Measurements from ENCODE around the gene DLST. TPM values are rescaled to one million over a fixed set of nuclear protein-coding genes. Genes with fewer than 3 reads are reported as not detected.

The DLST gene
- total RNA-seq, 1 donor from 2014 or later = 74.4 TPM

DNA sequence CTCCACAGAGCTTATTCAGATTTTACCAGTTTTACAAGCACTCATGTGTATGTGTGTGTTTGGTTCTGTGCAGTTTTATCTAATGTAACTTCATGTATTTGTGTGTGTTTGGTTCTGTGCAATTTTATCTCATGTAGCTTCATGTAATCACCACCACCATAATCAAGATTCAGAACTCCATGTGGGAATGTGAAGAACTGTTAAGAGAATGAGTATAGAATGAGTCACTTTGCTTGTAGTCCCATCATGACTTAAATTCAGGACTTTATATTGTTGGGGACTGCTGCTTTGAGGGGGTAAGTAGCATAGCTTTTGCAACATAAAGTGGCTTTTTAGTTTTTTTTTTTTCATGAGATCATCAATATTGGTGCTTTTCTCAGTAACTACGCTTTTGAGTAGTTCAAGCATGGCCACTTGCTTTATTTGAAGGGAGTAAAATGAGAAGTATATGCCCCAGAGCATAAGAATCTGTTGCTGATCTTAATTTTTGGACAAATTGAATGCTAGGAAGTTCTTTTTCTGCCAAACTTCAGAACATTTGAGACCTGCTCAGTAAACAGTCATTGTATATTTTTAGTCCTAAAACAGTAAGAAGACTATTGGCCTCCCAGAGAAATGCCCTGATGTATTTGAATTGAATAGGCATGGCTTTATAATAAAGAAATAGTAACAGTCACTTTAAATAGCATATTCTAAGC lies 34.6 kb upstream of the DLST start:
- no peak for DNase-seq (ENCODE audit: low spot score in 2 of 2, unreplicated experiment in 2 of 2)
- no peaks in the 10 kb centered on the region for H3K27me3 Mint-ChIP-seq (ENCODE audit: low read depth)
- no peak overlapping the region for H3K4me3 Mint-ChIP-seq
- H3K27ac Mint-ChIP-seq = peak overlapping the region; percentile 4
- no peaks in the 10 kb centered on the region for H3K36me3 Mint-ChIP-seq
- H3K9me3 Mint-ChIP-seq = no peaks in the 10 kb centered on the region
- TF ChIP-seq, protein P1, sequence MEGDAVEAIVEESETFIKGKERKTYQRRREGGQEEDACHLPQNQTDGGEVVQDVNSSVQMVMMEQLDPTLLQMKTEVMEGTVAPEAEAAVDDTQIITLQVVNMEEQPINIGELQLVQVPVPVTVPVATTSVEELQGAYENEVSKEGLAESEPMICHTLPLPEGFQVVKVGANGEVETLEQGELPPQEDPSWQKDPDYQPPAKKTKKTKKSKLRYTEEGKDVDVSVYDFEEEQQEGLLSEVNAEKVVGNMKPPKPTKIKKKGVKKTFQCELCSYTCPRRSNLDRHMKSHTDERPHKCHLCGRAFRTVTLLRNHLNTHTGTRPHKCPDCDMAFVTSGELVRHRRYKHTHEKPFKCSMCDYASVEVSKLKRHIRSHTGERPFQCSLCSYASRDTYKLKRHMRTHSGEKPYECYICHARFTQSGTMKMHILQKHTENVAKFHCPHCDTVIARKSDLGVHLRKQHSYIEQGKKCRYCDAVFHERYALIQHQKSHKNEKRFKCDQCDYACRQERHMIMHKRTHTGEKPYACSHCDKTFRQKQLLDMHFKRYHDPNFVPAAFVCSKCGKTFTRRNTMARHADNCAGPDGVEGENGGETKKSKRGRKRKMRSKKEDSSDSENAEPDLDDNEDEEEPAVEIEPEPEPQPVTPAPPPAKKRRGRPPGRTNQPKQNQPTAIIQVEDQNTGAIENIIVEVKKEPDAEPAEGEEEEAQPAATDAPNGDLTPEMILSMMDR (IDR thresholded peaks at IDR 0.05; ENCODE audit: unreplicated experiment) = no peak
- H3K4me1 Mint-ChIP-seq = peaks cover 27% of the 10 kb centered on the region

DNA sequence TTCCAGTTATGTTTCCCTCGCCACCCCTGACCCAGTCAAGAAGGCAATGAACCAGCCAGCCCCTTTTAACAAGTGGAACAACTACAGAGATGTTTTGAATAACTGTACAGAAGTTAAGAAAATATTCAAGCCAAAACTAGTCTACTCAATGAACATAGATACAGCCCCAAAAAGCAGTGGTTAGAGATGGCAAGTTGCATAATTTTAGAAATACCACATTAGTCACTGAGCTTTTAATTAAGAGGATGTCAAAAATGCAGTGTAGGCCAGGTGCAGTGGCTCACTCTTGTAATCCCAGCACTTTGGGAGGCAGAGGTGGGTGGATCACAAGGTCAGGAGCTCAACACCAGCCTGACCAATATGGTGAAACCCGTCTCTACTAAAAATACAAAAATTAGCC lies 32.9 kb upstream of the DLST start:
- peaks cover 31% of the 10 kb centered on the region for H3K4me1 Mint-ChIP-seq
- H3K36me3 Mint-ChIP-seq = no peaks in the 10 kb centered on the region
- TF ChIP-seq, protein P1 (IDR thresholded peaks at IDR 0.05; ENCODE audit: unreplicated experiment) = no peak
- no peaks in the 10 kb centered on the region for H3K27me3 Mint-ChIP-seq (ENCODE audit: low read depth)
- H3K9me3 Mint-ChIP-seq = no peaks in the 10 kb centered on the region
- no peak for DNase-seq (ENCODE audit: low spot score in 2 of 2, unreplicated experiment in 2 of 2)
- H3K4me3 Mint-ChIP-seq = no peak overlapping the region
- no peak overlapping the region for H3K27ac Mint-ChIP-seq

DNA sequence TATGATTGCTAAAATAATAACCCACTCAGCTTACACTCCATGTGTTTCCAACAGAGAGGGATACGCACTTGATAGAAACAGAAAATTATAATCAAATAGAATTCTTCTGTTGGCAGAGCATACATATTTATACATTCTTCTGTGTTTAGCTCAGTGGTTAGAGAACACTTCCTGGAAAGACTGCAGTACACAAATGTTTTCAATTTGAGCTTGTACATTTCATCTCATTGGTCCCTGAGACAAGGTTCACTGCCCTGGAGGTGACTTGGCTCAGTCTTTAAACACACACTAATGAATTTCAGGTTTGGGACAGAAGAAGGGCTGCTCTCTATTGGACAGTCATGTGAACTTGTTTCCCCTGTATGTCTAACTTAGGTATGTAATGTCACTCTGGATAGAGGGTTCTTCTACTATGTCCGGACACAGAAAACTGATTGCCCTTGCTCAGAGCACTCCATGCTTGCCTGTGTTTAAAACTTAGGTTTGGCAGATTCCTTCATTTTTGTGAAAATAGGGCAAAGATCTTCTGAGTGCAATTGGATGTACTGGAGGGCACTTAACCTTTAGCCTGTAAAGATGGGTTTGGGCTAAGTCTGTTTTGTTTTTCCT lies 28.7 kb upstream of the DLST start:
- TF ChIP-seq, protein P1 (IDR thresholded peaks at IDR 0.05; ENCODE audit: unreplicated experiment) = no peak
- Mint-ChIP-seq H3K36me3 (peaks cover 2% of the 10 kb centered on the region), H3K27me3 (ENCODE audit: low read depth) (no peaks in the 10 kb centered on the region), H3K9me3 (no peaks in the 10 kb centered on the region), H3K4me1 (peaks cover 9% of the 10 kb centered on the region), H3K27ac (peak overlapping the region; percentile 18), H3K4me3 (no peak overlapping the region)
- DNase-seq (ENCODE audit: low spot score in 2 of 2, unreplicated experiment in 2 of 2) = no peak

DNA sequence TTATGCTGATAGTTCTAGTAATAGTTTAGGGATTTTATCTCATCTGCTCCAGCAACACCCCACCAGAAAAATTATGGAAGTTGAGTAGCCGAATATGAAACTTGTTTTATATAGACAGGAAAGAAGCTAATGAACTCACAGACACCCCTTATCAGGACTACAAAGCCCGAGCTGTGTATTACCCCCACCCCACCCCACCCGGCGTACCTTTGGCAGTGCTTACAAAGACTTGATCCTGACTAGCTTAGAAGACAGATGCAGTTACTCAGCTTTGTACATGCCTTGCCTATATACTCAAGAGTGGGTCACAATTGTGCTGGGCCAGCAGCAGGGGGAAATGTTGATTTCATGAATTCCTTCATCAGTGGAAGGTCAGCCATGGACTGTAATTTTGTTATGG lies 28.1 kb upstream of the DLST start:
- TF ChIP-seq, protein P1 (IDR thresholded peaks at IDR 0.05; ENCODE audit: unreplicated experiment) = no peak
- peak overlapping the region; percentile 18 for H3K27ac Mint-ChIP-seq
- H3K4me1 Mint-ChIP-seq = peaks cover 9% of the 10 kb centered on the region

DNA sequence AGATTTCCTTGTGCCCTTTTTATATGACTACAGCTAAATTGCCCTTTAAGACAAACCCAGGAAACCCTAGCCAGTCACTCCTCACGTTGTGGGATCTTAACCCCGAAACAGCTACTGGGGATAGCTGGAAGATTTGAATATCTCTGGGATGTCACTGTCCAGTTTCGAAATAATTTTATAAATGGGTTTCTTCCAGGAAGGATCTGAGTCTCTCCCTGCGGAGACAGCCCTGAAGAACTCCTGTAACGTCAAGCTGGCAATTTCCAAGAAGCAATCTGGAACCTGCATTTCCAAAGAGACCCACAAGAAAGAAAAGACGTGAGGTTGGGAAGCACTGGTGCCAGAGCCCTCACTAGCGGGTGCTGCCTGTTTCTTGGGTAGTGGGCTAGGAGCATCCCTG lies 26.7 kb upstream of the DLST start:
- Mint-ChIP-seq H3K27ac (no peak overlapping the region), H3K9me3 (no peaks in the 10 kb centered on the region), H3K4me3 (no peak overlapping the region), H3K4me1 (peaks cover 9% of the 10 kb centered on the region), H3K27me3 (ENCODE audit: low read depth) (no peaks in the 10 kb centered on the region), H3K36me3 (peaks cover 2% of the 10 kb centered on the region)
- TF ChIP-seq, protein P1 (IDR thresholded peaks at IDR 0.05; ENCODE audit: unreplicated experiment) = no peak
- no peak for DNase-seq (ENCODE audit: low spot score in 2 of 2, unreplicated experiment in 2 of 2)

More for the DNA sequence above, 28.1 kb upstream of the DLST start:
- Mint-ChIP-seq H3K36me3 (peaks cover 2% of the 10 kb centered on the region), H3K9me3 (no peaks in the 10 kb centered on the region), H3K4me3 (no peak overlapping the region), H3K27me3 (ENCODE audit: low read depth) (no peaks in the 10 kb centered on the region)
- DNase-seq (ENCODE audit: low spot score in 2 of 2, unreplicated experiment in 2 of 2) = no peak

All from mesothelial cell of epicardium (in vitro differentiated cells).